Heart left ventricle (tissue), 16 donors: ENCODE data around the gene BMAL2. TPM values are rescaled to one million over a fixed set of nuclear protein-coding genes. Genes with fewer than 3 reads are reported as not detected.
A peak's percentile ranks its signal among the peaks of the same experiment; 100 is the strongest.

Experiments used
- ATAC-seq, 4 donors: fragments of 200-7000 bp; cut with Tn5 transposase; one replicate each; pipeline ENCODE4 v1.9.1; 2020 to 2022; ENCODE audit warnings: moderate library complexity in 4 of 4, mild to moderate bottlenecking in 3 of 4, moderate number of reproducible peaks in 1 of 4
- DNase-seq, 5 donors: peaks; one replicate each; pipeline ENCODE4 v3.0.0-alpha.2; 2020
- H3K27ac ChIP-seq, 12 donors: fragments of 200-600 bp; sonication (generic) in 4 of 12; one replicate each; pipeline versions ENCODE4 v1.5.0 to v1.8.0; 2016 to 2022; ENCODE audit warnings: mild to moderate bottlenecking in 2 of 12
- H3K27me3 ChIP-seq, 9 donors: fragments of 200-600 bp; sonication (generic) in 2 of 9; one replicate each; pipeline versions ENCODE4 v1.5.1 to v1.8.0; 2016 to 2022; ENCODE audit warnings: mild to moderate bottlenecking in 3 of 9
- H3K36me3 ChIP-seq, 9 donors: fragments of 200-600 bp; sonication (generic) in 2 of 9; one replicate each; pipeline versions ENCODE4 v1.5.0 to v1.8.0; 2018 to 2022; ENCODE audit warnings: mild to moderate bottlenecking in 2 of 9
- H3K4me1 ChIP-seq, 12 donors: fragments of 200-600 bp; sonication (generic) in 4 of 12; one replicate each; pipeline versions ENCODE4 v1.5.0 to v1.8.0; 2016 to 2022; ENCODE audit warnings: mild to moderate bottlenecking in 3 of 12
- H3K4me3 ChIP-seq, 12 donors: fragments of 200-600 bp; sonication (generic) in 4 of 12; one replicate each; pipeline versions ENCODE4 v1.5.0 to v1.8.0; 2017 to 2022; ENCODE audit warnings: mild to moderate bottlenecking in 9 of 12, moderate library complexity in 4 of 12
- H3K9me3 ChIP-seq, 12 donors: fragments of 200-600 bp; sonication (generic) in 4 of 12; one replicate each; pipeline versions ENCODE4 v1.5.0 to v1.8.0; 2016 to 2022; ENCODE audit warnings: mild to moderate bottlenecking in 1 of 12
- POLR2A ChIP-seq, 2 donors: fragments of 450-650 bp; IDR thresholded peaks; one replicate each; pipeline ENCODE4 v1.6.1; 2017; ENCODE audit warnings: antibody characterized with exemption in 2 of 2, mild to moderate bottlenecking in 2 of 2, moderate library complexity in 2 of 2
- WGBS, 4 donors: extraction: QIAGEN DNeasy Blood & Tissue Kit in 2 of 4; methylation state at CpG; one replicate each; pipeline versions ENCODE4 v1.1.5 to v1.1.7; 2013 to 2018; 5-methylcytosine and 5-hydroxymethylcytosine counted together
- intact Hi-C, 10 donors: fragments of 100-400 bp; cut with DNase I; formaldehyde crosslinking; loops; one replicate each; pipeline versions ENCODE4 v1.11.1 to v1.14.2; 2022
- polyA plus RNA-seq, 2 donors: library from polyadenylated mRNA; stranded (reverse); fragments of 200-250 nt; gene quantifications; one replicate each; pipeline ENCODE4 v1.2.3, GENCODE V29; 2013
- total RNA-seq, 9 donors: library from RNA; depleted of rRNA in 2 of 9; stranded (reverse); fragments of >200 nt in 2 of 9; fragmentation: NEBNext Ultra II Directional in 3 of 9; extraction: Animal tissue kit (Norgen Biotek cat#: 25700) in 3 of 9; gene quantifications; one replicate each; pipeline versions ENCODE4 v1.1.0 to v1.2.4, GENCODE V29; 2016 to 2023
- TF ChIP-seq, protein P1 (sequence below), 12 donors: fragments of 200-600 bp; sonication (generic) in 4 of 12; IDR thresholded peaks; one replicate each; pipeline versions ENCODE4 v1.5.0 to v1.8.0; 2018 to 2022; ENCODE audit warnings: antibody characterized with exemption in 12 of 12, mild to moderate bottlenecking in 5 of 12
- donor health status: ischemic (EF 13 %, LVEDD 7.1; RV severe dilation, severe dysfunction).
- donor health status: healthy with polysubstance abuse.
- donor health status: DM: no; HTN: yes; CAD: no.
- donor health status: DM: no; HTN: no; CAD: no.
- donor health status: ischemic (EF 25% LVEDD 6.9; RV normal size, moderate dysfunction).
- donor health status: ischemic (EF 25% LVEDD 5.7; RV mildly dilated, moderate dysfunction).
- donor health status: healthy.
- donor health status: DM: yes; HTN: yes; CAD: no.
- donor health status: ischemic (EF 35%, LVEDD 5.7; RV mildly dilated, moderate dysfunction).
- donor health status: nonischemic (EF 11% LVEDD 7.7; RV severe dilation, severe dysfunction).
- donor health status: DM: yes; HTN: yes; CAD: no.
- donor health status: PGD.
- donor health status: ischemic (EF 29% LVEDD 5.4; RV normal size, mild dysfunction).
- donor health status: nonischemic (EF 23%, LVEDD 6.1; RV moderate dilation, normal function).

Gene BMAL2
- total and polyA plus RNA-seq, 11 donors, result 0.30 to 10.7 (median 2.9) TPM

DNA sequence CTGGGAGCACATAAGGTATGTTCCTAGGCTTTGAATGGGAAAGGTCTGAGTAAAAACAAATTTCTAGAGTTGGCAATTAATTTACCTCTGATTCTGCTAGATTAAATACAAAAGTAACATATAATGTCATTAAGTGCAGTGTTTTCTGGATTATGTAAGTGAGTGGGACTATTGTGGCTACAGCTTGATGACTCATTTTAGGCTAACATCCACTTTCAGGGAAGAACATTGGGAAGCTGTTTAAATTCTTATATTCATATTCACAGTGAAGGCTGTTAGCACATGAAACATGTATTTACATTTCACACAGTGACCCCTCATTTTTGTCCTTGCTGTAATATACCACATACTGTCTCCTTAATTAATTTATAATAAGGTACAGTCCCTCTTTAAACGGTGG lies 13.2 kb upstream of the BMAL2 start:
- 39 to 56% (median 45%) methylated on average over 1 of the region's 1 CpG for WGBS, 4 donors
- H3K9me3 ChIP-seq, result no peaks in the 10 kb centered on the region

DNA sequence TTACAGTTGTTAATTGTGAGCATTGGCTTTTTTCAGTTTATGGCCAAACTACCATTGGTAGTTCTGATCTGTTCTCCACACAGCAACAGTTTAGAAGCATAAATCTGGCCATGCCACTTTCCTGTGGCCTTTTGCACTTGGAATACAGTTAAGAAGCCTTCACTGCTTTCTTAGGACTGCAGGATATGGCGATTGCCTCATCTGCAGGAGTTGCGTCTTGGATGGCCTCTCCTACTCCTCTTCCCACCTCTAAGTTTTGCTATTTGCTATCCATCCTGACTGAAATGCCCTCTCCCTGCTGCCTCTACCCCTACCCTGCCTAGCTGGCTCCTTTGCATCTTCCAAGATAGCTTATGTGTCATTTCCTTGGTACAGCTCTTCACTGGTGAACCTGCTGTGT lies 12.8 kb upstream of the BMAL2 start:
- H3K4me1 ChIP-seq, result no peaks in the 10 kb centered on the region
- H3K9me3 ChIP-seq, result no peaks in the 10 kb centered on the region
- TF ChIP-seq POLR2A (IDR thresholded peaks at IDR 0.05), result no peak
- TF ChIP-seq, protein P1, sequence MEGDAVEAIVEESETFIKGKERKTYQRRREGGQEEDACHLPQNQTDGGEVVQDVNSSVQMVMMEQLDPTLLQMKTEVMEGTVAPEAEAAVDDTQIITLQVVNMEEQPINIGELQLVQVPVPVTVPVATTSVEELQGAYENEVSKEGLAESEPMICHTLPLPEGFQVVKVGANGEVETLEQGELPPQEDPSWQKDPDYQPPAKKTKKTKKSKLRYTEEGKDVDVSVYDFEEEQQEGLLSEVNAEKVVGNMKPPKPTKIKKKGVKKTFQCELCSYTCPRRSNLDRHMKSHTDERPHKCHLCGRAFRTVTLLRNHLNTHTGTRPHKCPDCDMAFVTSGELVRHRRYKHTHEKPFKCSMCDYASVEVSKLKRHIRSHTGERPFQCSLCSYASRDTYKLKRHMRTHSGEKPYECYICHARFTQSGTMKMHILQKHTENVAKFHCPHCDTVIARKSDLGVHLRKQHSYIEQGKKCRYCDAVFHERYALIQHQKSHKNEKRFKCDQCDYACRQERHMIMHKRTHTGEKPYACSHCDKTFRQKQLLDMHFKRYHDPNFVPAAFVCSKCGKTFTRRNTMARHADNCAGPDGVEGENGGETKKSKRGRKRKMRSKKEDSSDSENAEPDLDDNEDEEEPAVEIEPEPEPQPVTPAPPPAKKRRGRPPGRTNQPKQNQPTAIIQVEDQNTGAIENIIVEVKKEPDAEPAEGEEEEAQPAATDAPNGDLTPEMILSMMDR (IDR thresholded peaks at IDR 0.05), result no peak
- ATAC-seq (no peak), DNase-seq (no peak)
- 87 to 98% (median 95%) methylated on average over 2 of the region's 2 CpGs for WGBS, 4 donors
- peaks cover 0 to 100% (median 86%) of the 10 kb centered on the region in 9 donors for H3K36me3 ChIP-seq
- no peaks in the 10 kb centered on the region for H3K27me3 ChIP-seq
- no peak overlapping the region for H3K27ac ChIP-seq
- no peak overlapping the region for H3K4me3 ChIP-seq
- intact Hi-C loops, result loop anchor here in 3 of 10 donors (10.0 kb wide), 4 partner anchors 265 to 375 kb away; partner anchors contain the start of gene REP15 (in 1 of the 3)

More for the DNA sequence above, 13.2 kb upstream of the BMAL2 start:
- no peaks in the 10 kb centered on the region for H3K4me1 ChIP-seq
- no peaks in the 10 kb centered on the region for H3K27me3 ChIP-seq
- no peak overlapping the region for H3K4me3 ChIP-seq
- ATAC-seq (no peak), DNase-seq (no peak)
- peaks cover 0 to 100% (median 91%) of the 10 kb centered on the region in 9 donors for H3K36me3 ChIP-seq
- no peak overlapping the region for H3K27ac ChIP-seq
- intact Hi-C loops, result loop anchor here in 2 of 10 donors (10.0 kb wide), 2 partner anchors 265 to 375 kb away; partner anchors contain the start of gene REP15 (in 1 of the 2)
- no peak for TF ChIP-seq POLR2A (IDR thresholded peaks at IDR 0.05)
- TF ChIP-seq, protein P1 (IDR thresholded peaks at IDR 0.05), result no peak

DNA sequence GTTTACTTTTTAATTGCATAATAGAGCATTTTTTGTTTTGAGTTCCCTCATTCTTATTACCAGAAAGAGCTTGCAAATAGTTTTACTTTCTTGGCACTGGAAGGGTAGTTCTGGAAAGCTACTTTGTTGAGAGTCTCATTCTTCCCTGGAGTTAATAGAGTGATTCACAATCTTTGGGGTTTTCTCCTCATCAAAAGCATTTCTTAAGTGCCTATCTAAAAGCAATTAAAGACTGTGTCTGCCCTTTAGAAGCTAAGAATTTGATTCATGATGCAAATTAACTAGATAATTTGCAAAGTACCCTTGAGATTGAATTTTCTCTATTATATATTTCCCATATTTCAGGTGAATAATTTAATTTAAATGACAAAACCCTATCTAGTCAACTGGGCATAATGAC lies 8.1 kb upstream of the BMAL2 start:
- DNase-seq (no peak), ATAC-seq (no peak)
- intact Hi-C loops, result loop anchor here in 2 of 10 donors (10.0 kb wide), 2 partner anchors 340 to 350 kb away; no protein-coding TSS in a partner anchor
- no peaks in the 10 kb centered on the region for H3K27me3 ChIP-seq
- TF ChIP-seq, protein P1 (IDR thresholded peaks at IDR 0.05), result no peak
- no peak for TF ChIP-seq POLR2A (IDR thresholded peaks at IDR 0.05)
- H3K27ac ChIP-seq, result no peak overlapping the region
- H3K4me1 ChIP-seq, result no peaks in the 10 kb centered on the region
- peaks cover 0 to 89% (median 64%) of the 10 kb centered on the region in 9 donors for H3K36me3 ChIP-seq
- H3K9me3 ChIP-seq, result no peaks in the 10 kb centered on the region
- no peak overlapping the region for H3K4me3 ChIP-seq

DNA sequence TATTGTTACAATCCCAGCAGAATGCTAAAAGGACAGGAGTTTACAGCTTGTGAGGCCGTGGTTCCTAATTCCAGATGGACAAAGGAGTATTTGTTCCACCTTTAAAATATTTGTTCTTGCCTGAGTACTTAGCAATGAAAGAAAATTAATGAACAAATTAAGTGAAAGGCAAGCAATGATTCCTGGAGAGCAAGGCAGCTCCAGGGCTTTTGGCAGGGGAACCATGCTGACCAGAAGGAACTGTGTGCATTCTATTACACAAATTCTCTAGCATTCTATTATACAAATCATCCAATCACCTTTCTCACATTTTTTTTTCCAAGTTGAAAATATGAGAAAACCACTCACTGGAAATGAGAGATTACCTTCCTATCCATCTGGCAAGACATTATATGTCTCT lies 1.8 kb upstream of the BMAL2 start:
- H3K9me3 ChIP-seq, result no peaks in the 10 kb centered on the region
- H3K4me3 ChIP-seq, result no peak overlapping the region
- H3K4me1 ChIP-seq, result peaks cover 0 to 30% (median 6%) of the 10 kb centered on the region in 12 donors
- ATAC-seq, result no peak
- TF ChIP-seq, protein P1 (IDR thresholded peaks at IDR 0.05), result no peak
- no peak for TF ChIP-seq POLR2A (IDR thresholded peaks at IDR 0.05)
- intact Hi-C loops, result loop anchor here in 5 of 10 donors (10.0 kb wide), 3 partner anchors 324 to 344 kb away; no protein-coding TSS in a partner anchor
- peaks cover 0 to 6% (median 0%) of the 10 kb centered on the region in 9 donors for H3K27me3 ChIP-seq
- H3K36me3 ChIP-seq, result peaks cover 0 to 26% (median 17%) of the 10 kb centered on the region in 9 donors
- H3K27ac ChIP-seq, result peak overlapping the region in 1 of 12 donors; percentile 78
- DNase-seq, result no peak
- WGBS, 4 donors, result 92 to 97% (median 96%) methylated on average over 1 of the region's 1 CpG
